GM19238 (cell line): ENCODE results near the gene ASMT.
"Not testable (repeated sequence)": the region's sequence is repeated elsewhere in the genome, so short reads cannot be mapped to it uniquely, and the experiment has no call there.

Experiments used
- DNase-seq: peaks from one replicate; pipeline ENCODE4 v3.0.0; 2011; ENCODE audit warnings: low spot score; ENCODE audit not compliant: insufficient read length

Gene ASMT

GRCh38 chrX:1598021-1598875 is 16.6 kb upstream of the ASMT start:
- no peak for DNase-seq

GRCh38 chrX:1598876-1599790 is 15.7 kb upstream of the ASMT start:
- DNase-seq, result no peak

GRCh38 chrX:1599791-1600405 is 15.0 kb upstream of the ASMT start:
- DNase-seq, result no peak

- no peak for DNase-seq
Measured at GRCh38 chrX:1600406-1601050, 14.3 kb upstream of the ASMT start.

- no peak for DNase-seq
Measured at GRCh38 chrX:1601051-1601767, 13.7 kb upstream of the ASMT start.

- no peak for DNase-seq
Measured at GRCh38 chrX:1601768-1602085, 13.1 kb upstream of the ASMT start.

GRCh38 chrX:1602299-1602698 is 12.6 kb upstream of the ASMT start:
- no peak for DNase-seq

- no peak for DNase-seq
Measured at GRCh38 chrX:1606496-1606895, 8.4 kb upstream of the ASMT start.

GRCh38 chrX:1609311-1609710 is 5.5 kb upstream of the ASMT start:
- no peak for DNase-seq

GRCh38 chrX:1609762-1610161 is 5.1 kb upstream of the ASMT start:
- DNase-seq, result no peak

- no peak for DNase-seq
Measured at GRCh38 chrX:1610166-1610565, 4.7 kb upstream of the ASMT start.

- no peak for DNase-seq
Measured at GRCh38 chrX:1610736-1611135, 4.1 kb upstream of the ASMT start.

- no peak for DNase-seq
Measured at GRCh38 chrX:1612641-1613286, 2.1 kb upstream of the ASMT start.

- DNase-seq, result no peak
Measured at GRCh38 chrX:1618689-1619088, 3.8 kb downstream of the ASMT start.

- no peak for DNase-seq
Measured at GRCh38 chrX:1623691-1624090, 8.8 kb downstream of the ASMT start.

GRCh38 chrX:1624158-1624860 is 9.4 kb downstream of the ASMT start:
- DNase-seq, result not testable (repeated sequence)

GRCh38 chrX:1624861-1625215 is 10.0 kb downstream of the ASMT start:
- DNase-seq, result not testable (repeated sequence)

GRCh38 chrX:1629244-1629643 is 14.4 kb downstream of the ASMT start:
- DNase-seq, result no peak

- DNase-seq, result no peak
Measured at GRCh38 chrX:1646009-1646408, 31.1 kb downstream of the ASMT start.

- DNase-seq, result no peak
Measured at GRCh38 chrX:1649621-1650020, 34.8 kb downstream of the ASMT start.
